Endodermal cell (in vitro differentiated cells): Measurements from ENCODE around the gene KIF21B. TPM values are rescaled to one million over a fixed set of nuclear protein-coding genes. Genes with fewer than 3 reads are reported as not detected.
A peak's percentile ranks its signal among the peaks of the same experiment; 100 is the strongest.

Experiments used
- DNase-seq: peaks from one replicate; pipeline ENCODE4 v3.0.0-alpha.2; 2017
- H3K27ac ChIP-seq: 2 replicates; pipeline ENCODE4 v1.5.1; 2013; ENCODE audit warnings: mild to moderate bottlenecking, low read depth, low read length, moderate library complexity
- H3K27me3 ChIP-seq: 2 replicates; pipeline ENCODE4 v1.6.1; 2013; ENCODE audit warnings: mild to moderate bottlenecking, low read length, moderate library complexity; ENCODE audit not compliant: insufficient read depth, control insufficient read depth, poor library complexity, severe bottlenecking
- H3K36me3 ChIP-seq: 2 replicates; pipeline ENCODE4 v1.7.0; 2013; ENCODE audit warnings: mild to moderate bottlenecking, low read length, moderate library complexity; ENCODE audit not compliant: control insufficient read depth, insufficient read depth
- H3K4me1 ChIP-seq: one replicate; pipeline ENCODE4 v1.7.0; 2013; ENCODE audit warnings: low read length; ENCODE audit not compliant: control insufficient read depth, insufficient read depth
- H3K4me3 ChIP-seq: 2 replicates; pipeline ENCODE4 v1.5.1; 2013; ENCODE audit warnings: mild to moderate bottlenecking, low read length, moderate library complexity
- H3K9ac ChIP-seq: 2 replicates; pipeline ENCODE4 v1.6.1; 2013; ENCODE audit warnings: mild to moderate bottlenecking, low read length, moderate library complexity; ENCODE audit not compliant: poor library complexity, severe bottlenecking; ENCODE audit errors: extremely low read depth
- H3K9me3 ChIP-seq: 2 replicates; pipeline ENCODE4 v1.6.1; 2013; ENCODE audit warnings: mild to moderate bottlenecking, low read length, moderate library complexity; ENCODE audit not compliant: control insufficient read depth
- H3K27ac Mint-ChIP-seq: 2 replicates; pipeline ENCODE4 v1.8.0; 2020; ENCODE audit warnings: mixed read lengths
- H3K27me3 Mint-ChIP-seq: 2 replicates; pipeline ENCODE4 v1.8.0; 2021; ENCODE audit warnings: mild to moderate bottlenecking, mixed read lengths; ENCODE audit not compliant: insufficient read depth
- H3K36me3 Mint-ChIP-seq: 2 replicates; pipeline ENCODE4 v1.8.0; 2020; ENCODE audit warnings: low read depth, mixed read lengths
- H3K4me1 Mint-ChIP-seq: 2 replicates; pipeline ENCODE4 v1.8.0; 2020; ENCODE audit warnings: mixed read lengths
- H3K4me3 Mint-ChIP-seq: 2 replicates; pipeline ENCODE4 v1.8.0; 2020; ENCODE audit warnings: mild to moderate bottlenecking, moderate library complexity, mixed read lengths
- H3K9me3 Mint-ChIP-seq: 2 replicates; pipeline ENCODE4 v1.8.0; 2020; ENCODE audit warnings: mild to moderate bottlenecking, mixed read lengths
- WGBS, 2 experiments: methylation state at CpG; one replicate each; pipeline versions ENCODE4 v1.1.5 to v1.1.7; 2013; ENCODE audit warnings: missing lambda C conversion rate in 2 of 2, mixed read lengths in 1 of 2; ENCODE audit not compliant: insufficient coverage in 1 of 2, insufficient read length in 1 of 2; 5-methylcytosine and 5-hydroxymethylcytosine counted together
- total RNA-seq, 2 donors: library from RNA; stranded (reverse); fragmentation: NEBNext Ultra II Directional in 1 of 2; extraction: Animal tissue kit (Norgen Biotek cat#: 25700) in 1 of 2; gene quantifications; 2 replicates in 1 of 2; 3 replicates in 1 of 2; pipeline ENCODE4 v1.2.1, GENCODE V29; 2021
- TF ChIP-seq, protein P1 (sequence below): fragments of 200-600 bp; sonication (generic); conservative IDR thresholded peaks from 2 replicates; pipeline ENCODE4 v1.5.0; 2021; ENCODE audit warnings: antibody characterized with exemption, mild to moderate bottlenecking

Gene KIF21B
- total RNA-seq, 2 donors from 2014 or later, result 8.8 to 14.7 TPM

GRCh38 chr1:200979574-200980451, 43.7 kb downstream of the KIF21B start:
- no peak overlapping the region for H3K9ac ChIP-seq
- H3K4me3 ChIP-seq, result no peak overlapping the region
- no peaks in the 10 kb centered on the region for H3K4me1 ChIP-seq
- Mint-ChIP-seq H3K27me3 (no peaks in the 10 kb centered on the region), H3K27ac (no peak overlapping the region), H3K4me3 (no peak overlapping the region), H3K36me3 (peaks cover 15% of the 10 kb centered on the region), H3K9me3 (peaks cover 12% of the 10 kb centered on the region), H3K4me1 (no peaks in the 10 kb centered on the region)
- no peaks in the 10 kb centered on the region for H3K27me3 ChIP-seq
- TF ChIP-seq, protein P1, sequence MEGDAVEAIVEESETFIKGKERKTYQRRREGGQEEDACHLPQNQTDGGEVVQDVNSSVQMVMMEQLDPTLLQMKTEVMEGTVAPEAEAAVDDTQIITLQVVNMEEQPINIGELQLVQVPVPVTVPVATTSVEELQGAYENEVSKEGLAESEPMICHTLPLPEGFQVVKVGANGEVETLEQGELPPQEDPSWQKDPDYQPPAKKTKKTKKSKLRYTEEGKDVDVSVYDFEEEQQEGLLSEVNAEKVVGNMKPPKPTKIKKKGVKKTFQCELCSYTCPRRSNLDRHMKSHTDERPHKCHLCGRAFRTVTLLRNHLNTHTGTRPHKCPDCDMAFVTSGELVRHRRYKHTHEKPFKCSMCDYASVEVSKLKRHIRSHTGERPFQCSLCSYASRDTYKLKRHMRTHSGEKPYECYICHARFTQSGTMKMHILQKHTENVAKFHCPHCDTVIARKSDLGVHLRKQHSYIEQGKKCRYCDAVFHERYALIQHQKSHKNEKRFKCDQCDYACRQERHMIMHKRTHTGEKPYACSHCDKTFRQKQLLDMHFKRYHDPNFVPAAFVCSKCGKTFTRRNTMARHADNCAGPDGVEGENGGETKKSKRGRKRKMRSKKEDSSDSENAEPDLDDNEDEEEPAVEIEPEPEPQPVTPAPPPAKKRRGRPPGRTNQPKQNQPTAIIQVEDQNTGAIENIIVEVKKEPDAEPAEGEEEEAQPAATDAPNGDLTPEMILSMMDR, result peak; percentile 90
- no peaks in the 10 kb centered on the region for H3K36me3 ChIP-seq
- WGBS, 2 experiments, result 80 to 86% methylated on average over 9 to 13 of the region's 13 CpGs
- peaks cover 11% of the 10 kb centered on the region for H3K9me3 ChIP-seq
- DNase-seq, result peak; percentile 94
- H3K27ac ChIP-seq, result no peak overlapping the region

- peaks cover 15% of the 10 kb centered on the region for H3K36me3 Mint-ChIP-seq
- no peak overlapping the region for H3K9ac ChIP-seq
- no peaks in the 10 kb centered on the region for H3K4me1 ChIP-seq
- no peak overlapping the region for H3K27ac Mint-ChIP-seq
- H3K9me3 Mint-ChIP-seq, result peaks cover 12% of the 10 kb centered on the region
- no peak for DNase-seq
- no peaks in the 10 kb centered on the region for H3K27me3 Mint-ChIP-seq
- TF ChIP-seq, protein P1, result no peak
- H3K27ac ChIP-seq, result no peak overlapping the region
- H3K4me1 Mint-ChIP-seq, result no peaks in the 10 kb centered on the region
- no peak overlapping the region for H3K4me3 ChIP-seq
- H3K27me3 ChIP-seq, result no peaks in the 10 kb centered on the region
- peaks cover 11% of the 10 kb centered on the region for H3K9me3 ChIP-seq
- no peak overlapping the region for H3K4me3 Mint-ChIP-seq
- WGBS, 2 experiments, result 95 to 98% methylated on average over 10 to 15 of the region's 16 CpGs
- no peaks in the 10 kb centered on the region for H3K36me3 ChIP-seq
Observed at GRCh38 chr1:200977071-200977754, 46.3 kb downstream of the KIF21B start.

GRCh38 chr1:200976634-200977033, 46.9 kb downstream of the KIF21B start:
- 95 to 97% methylated on average over 7 to 8 of the region's 8 CpGs for WGBS, 2 experiments
- Mint-ChIP-seq H3K9me3 (peaks cover 12% of the 10 kb centered on the region), H3K27me3 (no peaks in the 10 kb centered on the region), H3K4me1 (no peaks in the 10 kb centered on the region), H3K27ac (no peak overlapping the region), H3K4me3 (no peak overlapping the region), H3K36me3 (peaks cover 15% of the 10 kb centered on the region)
- H3K4me1 ChIP-seq, result no peaks in the 10 kb centered on the region
- no peaks in the 10 kb centered on the region for H3K27me3 ChIP-seq
- no peak for DNase-seq
- no peak overlapping the region for H3K9ac ChIP-seq
- peaks cover 11% of the 10 kb centered on the region for H3K9me3 ChIP-seq
- TF ChIP-seq, protein P1, result no peak
- no peak overlapping the region for H3K27ac ChIP-seq
- no peaks in the 10 kb centered on the region for H3K36me3 ChIP-seq
- H3K4me3 ChIP-seq, result no peak overlapping the region
